DOHH2 (cell line): Measurements from ENCODE around the gene SNCB.

Experiments used
- CTCF ChIP-seq: fragments of 200-600 bp; sonication (generic); IDR thresholded peaks from one replicate; pipeline ENCODE4 v1.5.1; 2014; ENCODE audit warnings: antibody characterized with exemption, mild to moderate bottlenecking, low read depth, low read length; ENCODE audit not compliant: poor library complexity, severe bottlenecking
- EZH2phosphoT487 ChIP-seq: fragments of 200-600 bp; sonication (generic); IDR thresholded peaks from 2 replicates; pipeline ENCODE4 v1.6.1; 2017; ENCODE audit warnings: borderline replicate concordance, mild to moderate bottlenecking, antibody characterized with exemption, low read length, moderate library complexity, mixed read lengths

GRCh38 chr5:176628406-176629228 lies 1.7 kb downstream of the SNCB start:
- no peak for TF ChIP-seq EZH2phosphoT487
- no peak for TF ChIP-seq CTCF
